ENCODE results near the gene SH3RF3. TPM values are rescaled to one million over a fixed set of nuclear protein-coding genes. Genes with fewer than 3 reads are reported as not detected.

The SH3RF3 gene
- total RNA-seq, 1 experiment from 2014 or later = not detected

DNA sequence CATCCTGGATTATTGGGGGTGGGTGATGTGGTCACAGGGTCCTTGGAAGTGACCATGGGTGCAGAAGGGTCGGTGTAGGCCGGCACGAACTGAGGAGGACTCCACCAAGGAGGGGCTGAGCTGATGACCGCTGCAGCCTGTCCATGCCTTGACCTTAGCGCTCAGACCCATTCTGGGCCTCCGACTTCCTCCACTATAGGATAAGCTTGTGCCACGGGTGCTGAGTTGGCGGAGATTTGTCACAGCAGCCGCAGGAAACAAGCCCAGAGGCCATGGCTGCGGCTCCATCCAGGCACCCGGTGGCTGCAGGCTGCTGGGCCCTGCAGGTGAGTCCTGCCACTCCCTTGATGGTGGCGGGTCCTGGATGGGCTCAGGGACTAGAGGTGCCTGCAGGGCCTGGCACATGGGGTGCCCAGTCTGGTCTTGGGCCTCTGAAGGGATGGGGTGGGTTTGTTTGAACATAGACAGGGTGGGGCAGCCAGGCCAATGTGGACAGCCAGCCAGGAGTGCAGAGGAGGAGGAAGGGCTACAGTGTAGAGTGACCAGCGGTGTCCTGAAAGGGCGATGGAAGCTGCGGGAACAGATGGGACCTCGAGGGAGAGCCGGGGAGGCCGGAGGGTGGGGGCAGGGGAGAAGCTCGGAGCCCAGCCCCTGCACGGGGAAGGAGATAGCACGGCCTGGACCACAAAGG is 400.0 kb downstream of the SH3RF3 start:
- no peaks in the 10 kb centered on the region; the same call in 1 of the 2 replicates for H3K27me3 ChIP-seq (ENCODE audit: insufficient read depth, low read length)
- H2AFZ ChIP-seq (ENCODE audit: low read depth, low read length, poor library complexity, severe bottlenecking) = no peak overlapping the region
- no peak for TF ChIP-seq REST (IDR thresholded peaks at IDR 0.05; ENCODE audit: low read depth)
- TF ChIP-seq SP1 (IDR thresholded peaks at IDR 0.05; ENCODE audit: low read depth) = no peak
- TF ChIP-seq EGR1 (IDR thresholded peaks at IDR 0.05; ENCODE audit: low read depth) = no peak
- no peak for TF ChIP-seq JUND (IDR thresholded peaks at IDR 0.05)
- TF ChIP-seq ELF1 (IDR thresholded peaks at IDR 0.05; ENCODE audit: borderline replicate concordance, low read depth) = no peak
- no peak for TF ChIP-seq CBX3 (IDR thresholded peaks at IDR 0.05; ENCODE audit: low read depth)
- no peak for TF ChIP-seq ATF3 (IDR thresholded peaks at IDR 0.05)
- no peak for TF ChIP-seq ZNF274 (IDR thresholded peaks at IDR 0.05; ENCODE audit: low read depth, low read length)
- no peak for TF ChIP-seq CEBPB (IDR thresholded peaks at IDR 0.05; ENCODE audit: low read depth)
- TF ChIP-seq RAD21 (IDR thresholded peaks at IDR 0.05; ENCODE audit: low read depth) = no peak
- TF ChIP-seq ZFX (IDR thresholded peaks at IDR 0.05) = no peak
- no peak for TF ChIP-seq EZH2phosphoT487 (IDR thresholded peaks at IDR 0.05; ENCODE audit: borderline replicate concordance)
- intact Hi-C loops (cut with micrococcal nuclease) = no loop called here
- H3K27ac ChIP-seq (ENCODE audit: low read depth, low read length) = no peak overlapping the region
- no peak overlapping the region for H3K4me3 ChIP-seq (replicated peaks in 1 of 2; ENCODE audit: low read depth in 1 of 2, low read length in 2 of 2)
- H4K20me1 ChIP-seq (ENCODE audit: insufficient read depth) = no peaks in the 10 kb centered on the region
- H3K4me2 ChIP-seq (ENCODE audit: low read length) = no peak overlapping the region
- POLR2A ChIA-PET = interaction anchor here (0.9 kb wide), 1 partner anchor 17 kb away, joined by 3 read pairs; no protein-coding TSS in a partner anchor
- peaks cover 0 to 9% of the 10 kb centered on the region in 2 experiments; a peak in 1 of 4 replicates for H3K4me1 ChIP-seq (ENCODE audit: control insufficient read depth in 1 of 2, insufficient read depth in 2 of 2, low read length in 2 of 2)
- CTCF ChIA-PET = no interaction called here
- no peaks in the 10 kb centered on the region for H3K9me3 ChIP-seq (ENCODE audit: control insufficient read depth in 1 of 2, insufficient read depth in 1 of 2, low read depth in 1 of 2, low read length in 2 of 2)
- no peaks in the 10 kb centered on the region for H3K36me3 ChIP-seq (ENCODE audit: control insufficient read depth in 1 of 2, insufficient read depth in 2 of 2, low read length in 2 of 2)
- DNase-seq (ENCODE audit: low read depth, low spot score) (no peak), ATAC-seq (no peak)
- no peaks in the 10 kb centered on the region for H3K79me2 ChIP-seq (ENCODE audit: insufficient read depth, low read length)
- no peaks in the 10 kb centered on the region for H3K9me2 ChIP-seq (ENCODE audit: insufficient read depth)
- no peak overlapping the region for H3K9ac ChIP-seq (ENCODE audit: low read length)
- BruUV-seq (replicated peaks) = no TSS peak
- RAD21 ChIA-PET (ENCODE audit: low non-redundant PET in 1 of 2, low total read pairs in 2 of 2, uncharacterized antibody in 2 of 2, unreplicated experiment in 2 of 2) = no interaction called here

Measured in HCT116 (cell line).